Transverse colon (tissue), 3 donors: Measurements from ENCODE around the gene MKLN1.

ENCODE experiments used
- EP300 ChIP-seq: sonication (generic); formaldehyde crosslinking; IDR thresholded peaks from one replicate; pipeline ENCODE4 v1.6.1; 2017; ENCODE audit warnings: antibody characterized with exemption, low read depth
- POLR2A ChIP-seq: fragments of 450-650 bp; IDR thresholded peaks from one replicate; pipeline ENCODE4 v1.6.1; 2016; ENCODE audit warnings: antibody characterized with exemption, mild to moderate bottlenecking, moderate library complexity
- TF ChIP-seq, protein P1 (sequence below), 5 experiments: fragments of 200-600 bp in 3 of 5; fragments of 450-650 bp in 2 of 5; sonication (generic) in 3 of 5; IDR thresholded peaks; 1 replicate in 2 of 5; 2 replicates in 3 of 5; pipeline ENCODE4 v1.5.1; 2016 to 2017; ENCODE audit warnings: antibody characterized with exemption in 5 of 5, inconsistent platforms in 3 of 5, mild to moderate bottlenecking in 2 of 5, moderate library complexity in 1 of 5

DNA sequence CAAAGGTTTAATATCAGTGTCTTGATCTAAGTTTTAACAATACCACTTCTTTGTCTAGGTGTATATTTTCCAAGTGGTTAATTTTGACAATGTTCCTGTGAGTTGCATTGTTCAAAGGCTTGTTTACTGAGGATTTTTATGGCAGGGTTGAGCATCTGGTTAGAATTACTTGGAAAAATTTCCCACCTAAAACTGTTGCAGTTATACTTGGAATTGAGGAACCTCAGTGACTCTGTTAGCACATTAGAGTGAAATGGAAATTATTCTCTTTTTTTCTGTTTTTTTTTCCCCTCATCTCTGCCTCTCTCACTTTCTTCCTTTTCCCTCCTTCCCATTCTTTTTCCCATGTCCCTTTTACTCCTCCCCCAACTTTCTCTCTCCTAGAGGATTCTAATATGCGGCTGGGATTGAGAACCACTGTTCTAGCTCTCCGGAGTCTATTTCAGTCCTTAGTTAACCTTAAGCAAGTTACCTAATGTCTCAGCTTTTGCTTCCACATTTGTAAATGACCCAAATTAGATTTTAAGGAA lies 121.8 kb downstream of the MKLN1 start:
- TF ChIP-seq, protein P1, sequence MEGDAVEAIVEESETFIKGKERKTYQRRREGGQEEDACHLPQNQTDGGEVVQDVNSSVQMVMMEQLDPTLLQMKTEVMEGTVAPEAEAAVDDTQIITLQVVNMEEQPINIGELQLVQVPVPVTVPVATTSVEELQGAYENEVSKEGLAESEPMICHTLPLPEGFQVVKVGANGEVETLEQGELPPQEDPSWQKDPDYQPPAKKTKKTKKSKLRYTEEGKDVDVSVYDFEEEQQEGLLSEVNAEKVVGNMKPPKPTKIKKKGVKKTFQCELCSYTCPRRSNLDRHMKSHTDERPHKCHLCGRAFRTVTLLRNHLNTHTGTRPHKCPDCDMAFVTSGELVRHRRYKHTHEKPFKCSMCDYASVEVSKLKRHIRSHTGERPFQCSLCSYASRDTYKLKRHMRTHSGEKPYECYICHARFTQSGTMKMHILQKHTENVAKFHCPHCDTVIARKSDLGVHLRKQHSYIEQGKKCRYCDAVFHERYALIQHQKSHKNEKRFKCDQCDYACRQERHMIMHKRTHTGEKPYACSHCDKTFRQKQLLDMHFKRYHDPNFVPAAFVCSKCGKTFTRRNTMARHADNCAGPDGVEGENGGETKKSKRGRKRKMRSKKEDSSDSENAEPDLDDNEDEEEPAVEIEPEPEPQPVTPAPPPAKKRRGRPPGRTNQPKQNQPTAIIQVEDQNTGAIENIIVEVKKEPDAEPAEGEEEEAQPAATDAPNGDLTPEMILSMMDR (IDR thresholded peaks at IDR 0.05) = no peak
- TF ChIP-seq EP300 (no peak), POLR2A (no peak)
